ENCODE data around the gene BPIFB6. TPM values are rescaled to one million over a fixed set of nuclear protein-coding genes. Genes with fewer than 3 reads are reported as not detected.

Gene BPIFB6
- total RNA-seq, 1 donor from 2014 or later, result not detected

DNA sequence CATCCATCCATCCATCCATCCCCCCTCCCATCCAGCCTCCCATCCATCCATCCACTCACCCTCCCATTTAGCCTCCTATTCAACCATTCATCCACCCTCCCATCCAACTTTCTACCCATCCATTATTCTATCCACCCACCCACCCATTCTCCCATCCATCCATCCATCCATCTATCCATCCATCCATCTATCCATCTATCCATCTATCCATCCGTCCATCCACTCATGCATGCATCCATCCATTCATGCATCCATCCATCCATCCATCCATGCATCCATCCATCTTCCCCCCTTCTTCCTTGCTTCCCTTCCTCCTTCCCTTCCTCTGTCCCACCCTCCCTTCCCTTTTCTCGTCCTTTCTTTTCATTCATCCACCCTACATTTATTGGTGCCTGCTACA is 43.2 kb downstream of the BPIFB6 start:
- no peak for TF ChIP-seq CTCF (IDR thresholded peaks at IDR 0.05)

DNA sequence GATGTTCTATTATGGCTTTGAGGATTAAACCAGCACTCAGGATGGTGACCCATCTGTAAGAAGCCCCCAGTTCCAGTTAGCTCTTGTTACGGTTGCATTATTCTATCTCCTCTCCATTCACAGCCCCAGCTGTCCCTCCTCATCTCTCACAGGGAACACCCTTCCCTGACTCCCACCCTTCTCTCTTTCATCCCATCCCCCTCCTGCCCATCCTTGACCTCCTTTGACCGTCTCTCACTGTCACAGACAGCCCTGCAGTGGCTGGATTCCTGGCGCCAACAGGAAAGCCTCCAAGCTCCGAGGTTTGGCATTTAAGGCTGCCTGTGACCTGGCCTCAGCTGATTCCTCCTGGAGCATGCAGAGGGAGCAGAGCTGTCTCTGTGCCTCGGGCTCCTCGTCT is 43.8 kb downstream of the BPIFB6 start:
- DNase-seq (ENCODE audit: low spot score), result no peak
- no peak overlapping the region for H3K27ac Mint-ChIP-seq (ENCODE audit: unreplicated experiment)
- no peak overlapping the region for H3K4me3 Mint-ChIP-seq (ENCODE audit: unreplicated experiment)
- H3K36me3 Mint-ChIP-seq (ENCODE audit: low read depth), result no peaks in the 10 kb centered on the region
- no peak for TF ChIP-seq CTCF (IDR thresholded peaks at IDR 0.05)
- H3K4me1 Mint-ChIP-seq (ENCODE audit: low read depth), result no peaks in the 10 kb centered on the region
- no peaks in the 10 kb centered on the region for H3K9me3 Mint-ChIP-seq (ENCODE audit: low read depth)
- peaks cover 67% of the 10 kb centered on the region for H3K27me3 Mint-ChIP-seq (ENCODE audit: low read depth)

More for the DNA sequence above, 43.2 kb downstream of the BPIFB6 start:
- H3K36me3 Mint-ChIP-seq (ENCODE audit: low read depth), result no peaks in the 10 kb centered on the region
- H3K27me3 Mint-ChIP-seq (ENCODE audit: low read depth), result peaks cover 70% of the 10 kb centered on the region
- no peaks in the 10 kb centered on the region for H3K4me1 Mint-ChIP-seq (ENCODE audit: low read depth)
- DNase-seq (ENCODE audit: low spot score), result no peak
- no peak overlapping the region for H3K27ac Mint-ChIP-seq (ENCODE audit: unreplicated experiment)
- H3K9me3 Mint-ChIP-seq (ENCODE audit: low read depth), result no peaks in the 10 kb centered on the region
- H3K4me3 Mint-ChIP-seq (ENCODE audit: unreplicated experiment), result no peak overlapping the region

- peaks cover 3% of the 10 kb centered on the region for H3K36me3 Mint-ChIP-seq (ENCODE audit: low read depth)
- DNase-seq (ENCODE audit: low spot score), result no peak
- H3K4me3 Mint-ChIP-seq (ENCODE audit: unreplicated experiment), result no peak overlapping the region
- H3K27ac Mint-ChIP-seq (ENCODE audit: unreplicated experiment), result no peak overlapping the region
- peak; percentile 54 for TF ChIP-seq CTCF (IDR thresholded peaks at IDR 0.05)
- no peaks in the 10 kb centered on the region for H3K4me1 Mint-ChIP-seq (ENCODE audit: low read depth)
- H3K27me3 Mint-ChIP-seq (ENCODE audit: low read depth), result peaks cover 69% of the 10 kb centered on the region
- H3K9me3 Mint-ChIP-seq (ENCODE audit: low read depth), result peaks cover 5% of the 10 kb centered on the region
These were observed 45.4 kb downstream of the BPIFB6 start for GRCh38 chr20:33076662-33077372.

GRCh38 chr20:33079259-33079658 is 47.8 kb downstream of the BPIFB6 start, which contains the start of gene BPIFB4:
Gene BPIFB4 (plus strand): TSS chr20:33079643. CDS start chr20:33081527, 1,884 bp downstream.
- peaks cover 56% of the 10 kb centered on the region for H3K27me3 Mint-ChIP-seq (ENCODE audit: low read depth)
- H3K27ac Mint-ChIP-seq (ENCODE audit: unreplicated experiment), result no peak within 1 kb of the TSS
- DNase-seq (ENCODE audit: low spot score), result no peak
- no peak for TF ChIP-seq CTCF (IDR thresholded peaks at IDR 0.05)
- H3K4me1 Mint-ChIP-seq (ENCODE audit: low read depth), result no peaks in the 10 kb centered on the region
- H3K36me3 Mint-ChIP-seq (ENCODE audit: low read depth), result peaks cover 3% of the 10 kb centered on the region
- H3K4me3 Mint-ChIP-seq (ENCODE audit: unreplicated experiment), result no peak within 1 kb of the TSS
- H3K9me3 Mint-ChIP-seq (ENCODE audit: low read depth), result peaks cover 5% of the 10 kb centered on the region

- H3K4me3 Mint-ChIP-seq (ENCODE audit: unreplicated experiment), result no peak overlapping the region
- no peaks in the 10 kb centered on the region for H3K4me1 Mint-ChIP-seq (ENCODE audit: low read depth)
- peaks cover 51% of the 10 kb centered on the region for H3K27me3 Mint-ChIP-seq (ENCODE audit: low read depth)
- no peak for DNase-seq (ENCODE audit: low spot score)
- H3K36me3 Mint-ChIP-seq (ENCODE audit: low read depth), result peaks cover 3% of the 10 kb centered on the region
- peaks cover 5% of the 10 kb centered on the region for H3K9me3 Mint-ChIP-seq (ENCODE audit: low read depth)
- no peak for TF ChIP-seq CTCF (IDR thresholded peaks at IDR 0.05)
- no peak overlapping the region for H3K27ac Mint-ChIP-seq (ENCODE audit: unreplicated experiment)
These were observed 50.1 kb downstream of the BPIFB6 start for GRCh38 chr20:33081411-33082154.

Data from chondrocyte (in vitro differentiated cells).